Muscle layer of duodenum (tissue), 2 donors: ENCODE data around the gene SETX.

ENCODE experiments used
- H3K27ac ChIP-seq: one replicate; pipeline ENCODE4 v1.7.0; 2013; ENCODE audit warnings: mild to moderate bottlenecking, low read length
- H3K27me3 ChIP-seq: one replicate; pipeline ENCODE4 v1.7.0; 2013; ENCODE audit warnings: low read depth, mild to moderate bottlenecking, control low read depth, low read length
- H3K36me3 ChIP-seq, 2 donors: one replicate each; pipeline ENCODE4 v1.7.0; 2013; ENCODE audit warnings: low read length in 2 of 2, control low read depth in 1 of 2, mild to moderate bottlenecking in 1 of 2; ENCODE audit not compliant: insufficient read depth in 2 of 2, control insufficient read depth in 1 of 2
- H3K4me1 ChIP-seq, 2 donors: one replicate each; pipeline ENCODE4 v1.7.0; 2013; ENCODE audit warnings: low read length in 2 of 2, mild to moderate bottlenecking in 2 of 2, control low read depth in 1 of 2, moderate library complexity in 1 of 2; ENCODE audit not compliant: insufficient read depth in 2 of 2, control insufficient read depth in 1 of 2
- H3K4me3 ChIP-seq, 2 donors: one replicate each; pipeline ENCODE4 v1.7.0; 2013; ENCODE audit warnings: low read length in 2 of 2, low read depth in 1 of 2, mild to moderate bottlenecking in 1 of 2
- H3K9me3 ChIP-seq, 2 donors: one replicate each; pipeline ENCODE4 v1.7.0; 2013; ENCODE audit warnings: low read length in 2 of 2, control low read depth in 1 of 2, mild to moderate bottlenecking in 1 of 2; ENCODE audit not compliant: control insufficient read depth in 1 of 2
- donor health status: healthy.

Gene SETX

GRCh38 chr9:132312873-132313272, 41.9 kb downstream of the SETX start:
- H3K36me3 ChIP-seq: peaks cover 34 to 44% of the 10 kb centered on the region in 2 donors
- no peak overlapping the region for H3K4me3 ChIP-seq
- H3K4me1 ChIP-seq: no peaks in the 10 kb centered on the region
- H3K27ac ChIP-seq: no peak overlapping the region
- H3K9me3 ChIP-seq: peaks cover 0 to 2% of the 10 kb centered on the region in 2 donors
- no peaks in the 10 kb centered on the region for H3K27me3 ChIP-seq

GRCh38 chr9:132312426-132312825, 42.4 kb downstream of the SETX start:
- peaks cover 32 to 48% of the 10 kb centered on the region in 2 donors for H3K36me3 ChIP-seq
- H3K9me3 ChIP-seq: peaks cover 0 to 2% of the 10 kb centered on the region in 2 donors
- no peaks in the 10 kb centered on the region for H3K27me3 ChIP-seq
- H3K4me3 ChIP-seq: no peak overlapping the region
- no peak overlapping the region for H3K27ac ChIP-seq
- no peaks in the 10 kb centered on the region for H3K4me1 ChIP-seq

GRCh38 chr9:132311978-132312377, 42.8 kb downstream of the SETX start:
- H3K36me3 ChIP-seq: peaks cover 27 to 50% of the 10 kb centered on the region in 2 donors
- H3K4me1 ChIP-seq: no peaks in the 10 kb centered on the region
- H3K4me3 ChIP-seq: no peak overlapping the region
- H3K27ac ChIP-seq: no peak overlapping the region
- peaks cover 0 to 2% of the 10 kb centered on the region in 2 donors for H3K9me3 ChIP-seq
- H3K27me3 ChIP-seq: no peaks in the 10 kb centered on the region

- Histone ChIP-seq H3K27ac (no peak overlapping the region), H3K27me3 (no peaks in the 10 kb centered on the region), H3K4me3 (no peak overlapping the region), H3K36me3 (peaks cover 19 to 56% of the 10 kb centered on the region in 2 donors), H3K4me1 (no peaks in the 10 kb centered on the region), H3K9me3 (peaks cover 0 to 2% of the 10 kb centered on the region in 2 donors)
Measured at GRCh38 chr9:132309056-132309455, 45.7 kb downstream of the SETX start.

GRCh38 chr9:132301521-132301920, 53.3 kb downstream of the SETX start:
- Histone ChIP-seq H3K36me3 (peaks cover 45 to 71% of the 10 kb centered on the region in 2 donors), H3K27me3 (no peaks in the 10 kb centered on the region), H3K9me3 (no peaks in the 10 kb centered on the region), H3K4me3 (no peak overlapping the region), H3K4me1 (no peaks in the 10 kb centered on the region), H3K27ac (no peak overlapping the region)

- H3K27ac ChIP-seq: no peak overlapping the region
- H3K9me3 ChIP-seq: no peaks in the 10 kb centered on the region
- no peaks in the 10 kb centered on the region for H3K27me3 ChIP-seq
- H3K4me3 ChIP-seq: no peak overlapping the region
- no peaks in the 10 kb centered on the region for H3K4me1 ChIP-seq
- H3K36me3 ChIP-seq: peaks cover 64 to 81% of the 10 kb centered on the region in 2 donors
Measured at GRCh38 chr9:132299221-132299620, 55.6 kb downstream of the SETX start.

- Histone ChIP-seq H3K27me3 (no peaks in the 10 kb centered on the region), H3K4me1 (no peaks in the 10 kb centered on the region), H3K4me3 (no peak overlapping the region), H3K27ac (no peak overlapping the region), H3K9me3 (no peaks in the 10 kb centered on the region), H3K36me3 (peaks cover 57 to 61% of the 10 kb centered on the region in 2 donors)
Measured at GRCh38 chr9:132295181-132295580, 59.6 kb downstream of the SETX start.

GRCh38 chr9:132293145-132293721, 61.6 kb downstream of the SETX start:
- no peak overlapping the region for H3K27ac ChIP-seq
- H3K4me1 ChIP-seq: peaks cover 0 to 7% of the 10 kb centered on the region in 2 donors
- no peak overlapping the region for H3K4me3 ChIP-seq
- H3K9me3 ChIP-seq: no peaks in the 10 kb centered on the region
- peaks cover 38 to 42% of the 10 kb centered on the region in 2 donors for H3K36me3 ChIP-seq
- no peaks in the 10 kb centered on the region for H3K27me3 ChIP-seq

- H3K27ac ChIP-seq: no peak overlapping the region
- no peaks in the 10 kb centered on the region for H3K27me3 ChIP-seq
- peaks cover 29 to 35% of the 10 kb centered on the region in 2 donors for H3K36me3 ChIP-seq
- no peak overlapping the region for H3K4me3 ChIP-seq
- peaks cover 0 to 8% of the 10 kb centered on the region in 2 donors for H3K4me1 ChIP-seq
- no peaks in the 10 kb centered on the region for H3K9me3 ChIP-seq
Measured at GRCh38 chr9:132288966-132289365, 65.8 kb downstream of the SETX start.

GRCh38 chr9:132288361-132288760, 66.4 kb downstream of the SETX start:
- Histone ChIP-seq H3K9me3 (no peaks in the 10 kb centered on the region), H3K27ac (no peak overlapping the region), H3K4me1 (peaks cover 0 to 8% of the 10 kb centered on the region in 2 donors), H3K27me3 (no peaks in the 10 kb centered on the region), H3K4me3 (no peak overlapping the region), H3K36me3 (peaks cover 35 to 40% of the 10 kb centered on the region in 2 donors)

- Histone ChIP-seq H3K4me1 (peaks cover 0 to 8% of the 10 kb centered on the region in 2 donors), H3K36me3 (peaks cover 46 to 50% of the 10 kb centered on the region in 2 donors), H3K9me3 (no peaks in the 10 kb centered on the region), H3K4me3 (no peak overlapping the region), H3K27me3 (no peaks in the 10 kb centered on the region), H3K27ac (no peak overlapping the region)
Measured at GRCh38 chr9:132287256-132287760, 67.5 kb downstream of the SETX start.

- peaks cover 65 to 75% of the 10 kb centered on the region in 2 donors for H3K36me3 ChIP-seq
Measured at GRCh38 chr9:132283863-132284262, 70.9 kb downstream of the SETX start.

More at GRCh38 chr9:132283863-132284262, 70.9 kb downstream of the SETX start:
- Histone ChIP-seq H3K9me3 (no peaks in the 10 kb centered on the region), H3K27ac (no peak overlapping the region), H3K4me1 (peaks cover 0 to 7% of the 10 kb centered on the region in 2 donors), H3K4me3 (no peak overlapping the region), H3K27me3 (no peaks in the 10 kb centered on the region)
